A673 (cell line): ENCODE measurements around the gene GRID1. TPM values are rescaled to one million over a fixed set of nuclear protein-coding genes. Genes with fewer than 3 reads are reported as not detected.
"Not testable (repeated sequence)": the region's sequence is repeated elsewhere in the genome, so short reads cannot be mapped to it uniquely, and the experiment has no call there.

ENCODE experiments used
- BruUV-seq: library from RNA; stranded (reverse); fragments of 400-500 nt; replicated peaks from 2 replicates; lab custom pipeline; 2021; lab: Mats Ljungman, UMichigan
- CTCF ChIA-PET: fragments of 300-600 bp; sonication (Branson Sonifier 250); formaldehyde crosslinking; loops from one replicate; lab custom pipeline; 2022; ENCODE audit warnings: antibody characterized with exemption; lab: Charles Lee
- POLR2A ChIA-PET: fragments of 300-600 bp; sonication (Branson Sonifier 250); formaldehyde crosslinking; loops from one replicate; lab custom pipeline; 2022; ENCODE audit warnings: antibody characterized with exemption; ENCODE audit not compliant: low non-redundant PET; lab: Charles Lee
- DNase-seq: peaks from one replicate; pipeline ENCODE4 v3.0.0-alpha.2; 2015; ENCODE audit warnings: low spot score
- H3K27ac ChIP-seq: fragments of 200-600 bp; sonication (generic); 2 replicates; pipeline ENCODE4 v1.5.1; 2016; ENCODE audit warnings: mixed run types, low read depth, mild to moderate bottlenecking, mixed read lengths, antibody characterized with exemption, low read length; ENCODE audit not compliant: poor library complexity, severe bottlenecking
- H3K27me3 ChIP-seq: fragments of 200-600 bp; sonication (generic); replicated peaks from 2 replicates; pipeline ENCODE4 v1.6.1; 2017; ENCODE audit warnings: mixed run types, low read depth, mild to moderate bottlenecking, mixed read lengths, antibody characterized with exemption, low read length; ENCODE audit not compliant: insufficient read depth, poor library complexity
- H3K36me3 ChIP-seq: fragments of 200-600 bp; sonication (generic); 2 replicates; pipeline ENCODE4 v1.6.1; 2016; ENCODE audit warnings: mixed run types, mild to moderate bottlenecking, mixed read lengths, antibody characterized with exemption, low read length; ENCODE audit not compliant: insufficient read depth, poor library complexity, severe bottlenecking
- H3K4me1 ChIP-seq: fragments of 200-600 bp; sonication (generic); 2 replicates; pipeline ENCODE4 v1.6.1; 2017; ENCODE audit warnings: mixed run types, mild to moderate bottlenecking, mixed read lengths, antibody characterized with exemption, low read length; ENCODE audit not compliant: insufficient read depth, poor library complexity, severe bottlenecking
- H3K4me3 ChIP-seq: fragments of 200-600 bp; sonication (generic); 2 replicates; pipeline ENCODE4 v1.5.1; 2016; ENCODE audit warnings: low read depth, mixed run types, mild to moderate bottlenecking, mixed read lengths, low read length; ENCODE audit not compliant: poor library complexity, severe bottlenecking
- H3K9me3 ChIP-seq: fragments of 200-600 bp; sonication (generic); 2 replicates; pipeline ENCODE4 v1.6.1; 2016; ENCODE audit warnings: mixed run types, low read depth, mild to moderate bottlenecking, mixed read lengths, antibody characterized with exemption, low read length; ENCODE audit not compliant: poor library complexity, severe bottlenecking
- CTCF ChIP-seq: fragments of 300-800, 200-600 bp; sonication (generic); conservative IDR thresholded peaks from 2 replicates; pipeline ENCODE4 v1.5.1; 2017; ENCODE audit warnings: low read depth, mild to moderate bottlenecking, antibody characterized with exemption, low read length, moderate library complexity, mixed read lengths
- EZH2 ChIP-seq: fragments of 200-600 bp; sonication (generic); IDR thresholded peaks from 2 replicates; pipeline ENCODE4 v1.6.1; 2017; ENCODE audit warnings: borderline replicate concordance, low read depth, mild to moderate bottlenecking, mixed read lengths, antibody characterized with exemption, low read length; ENCODE audit not compliant: poor library complexity, severe bottlenecking
- intact Hi-C: fragments of 100-400 bp; cut with micrococcal nuclease; formaldehyde crosslinking; loops from one replicate; pipeline ENCODE4 v1.10.0; 2022; ENCODE audit not compliant: unreplicated experiment
- total RNA-seq: library from RNA; stranded (reverse); gene quantifications from 2 replicates; pipeline ENCODE4 v1.2.3, GENCODE V29; 2021

GRID1 gene
- total RNA-seq, 1 experiment from 2014 or later: not detected

- POLR2A ChIA-PET: no interaction called here
These were observed 268.3 kb downstream of the GRID1 start for GRCh38 chr10:86098187-86098881.

GRCh38 chr10:86095061-86095460, 271.5 kb downstream of the GRID1 start:
- H3K4me3 ChIP-seq, intact Hi-C loops, CTCF ChIA-PET, H3K9me3 ChIP-seq, H3K27me3 ChIP-seq, H3K27ac ChIP-seq, H3K4me1 ChIP-seq, POLR2A ChIA-PET, H3K36me3 ChIP-seq, DNase-seq, BruUV-seq: not testable (repeated sequence)

More at GRCh38 chr10:86098187-86098881, 268.3 kb downstream of the GRID1 start:
- Histone ChIP-seq H3K36me3 (no peaks in the 10 kb centered on the region), H3K4me3 (no peak overlapping the region), H3K9me3 (no peaks in the 10 kb centered on the region), H3K27me3 (peaks cover 5% of the 10 kb centered on the region), H3K27ac (no peak overlapping the region), H3K4me1 (no peaks in the 10 kb centered on the region)
- no TSS peak for BruUV-seq
- intact Hi-C loops: no loop called here
- no peak for TF ChIP-seq CTCF
- DNase-seq: no peak
- CTCF ChIA-PET: no interaction called here

GRCh38 chr10:86092311-86092710, 274.3 kb downstream of the GRID1 start:
- BruUV-seq, intact Hi-C loops, POLR2A ChIA-PET, H3K27ac ChIP-seq, H3K4me1 ChIP-seq, H3K36me3 ChIP-seq, DNase-seq, CTCF ChIA-PET, H3K4me3 ChIP-seq, H3K9me3 ChIP-seq: not testable (repeated sequence)
- peaks cover 25% of the 10 kb centered on the region for H3K27me3 ChIP-seq

GRCh38 chr10:86091216-86091615, 275.4 kb downstream of the GRID1 start:
- no peaks in the 10 kb centered on the region for H3K9me3 ChIP-seq
- H3K4me3 ChIP-seq: no peak overlapping the region
- no peaks in the 10 kb centered on the region for H3K4me1 ChIP-seq
- no peak overlapping the region for H3K27ac ChIP-seq
- no peaks in the 10 kb centered on the region for H3K36me3 ChIP-seq
- DNase-seq: no peak
- peaks cover 25% of the 10 kb centered on the region for H3K27me3 ChIP-seq
- ChIA-PET CTCF (no interaction called here), POLR2A (no interaction called here)
- BruUV-seq: no TSS peak
- TF ChIP-seq EZH2: no peak
- no peak for TF ChIP-seq CTCF
- intact Hi-C loops: no loop called here
